Uterus (tissue), 2 donors: ENCODE measurements around the gene PPM1A.

ENCODE experiments used
- CTCF ChIP-seq, 4 experiments: fragments of 200-600 bp in 2 of 4; fragments of 450-650 bp in 2 of 4; sonication (generic) in 2 of 4; IDR thresholded peaks; one replicate each; pipeline ENCODE4 v1.5.1; 2016 to 2019; ENCODE audit warnings: antibody characterized with exemption in 4 of 4, mild to moderate bottlenecking in 2 of 4, moderate library complexity in 1 of 4
- POLR2A ChIP-seq, 2 donors: fragments of 450-650 bp; IDR thresholded peaks; one replicate each; pipeline ENCODE4 v1.6.1; 2016; ENCODE audit warnings: antibody characterized with exemption in 2 of 2, mild to moderate bottlenecking in 1 of 2, moderate library complexity in 1 of 2

GRCh38 chr14:60248697-60249318, at the start of gene PPM1A:
- TF ChIP-seq POLR2A (IDR thresholded peaks at IDR 0.05) (peak; percentile 84 to 92), CTCF (IDR thresholded peaks at IDR 0.05) (peak in 1 of 4 experiments; percentile 5)
